ENCODE results near the gene ESPL1. TPM values are rescaled to one million over a fixed set of nuclear protein-coding genes. Genes with fewer than 3 reads are reported as not detected.

The ESPL1 gene
- total RNA-seq, 6 experiments from 2014 or later: 7.0 to 16.1 (median 14.1) TPM

DNA sequence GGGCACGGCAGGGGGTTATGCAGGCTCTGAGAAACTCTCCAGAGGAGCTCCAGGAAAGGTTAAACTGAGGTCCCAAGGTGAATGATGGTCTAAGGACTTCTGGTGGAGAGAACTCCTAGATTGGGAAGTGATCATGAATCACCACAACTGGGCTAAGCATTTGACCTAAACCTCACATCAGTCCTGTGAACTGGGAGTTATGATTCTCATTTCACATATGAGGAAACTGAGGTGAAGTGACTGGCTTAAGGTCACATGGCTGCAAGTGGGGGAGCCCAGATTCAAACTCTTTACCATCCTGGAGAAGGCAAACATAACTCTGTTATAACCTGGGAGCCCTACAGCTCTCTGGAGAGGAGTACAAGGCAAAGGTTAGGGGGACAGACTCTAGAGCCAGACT is 40.3 kb upstream of the ESPL1 start:
- H3K4me3 Mint-ChIP-seq: no peak overlapping the region
- H3K36me3 Mint-ChIP-seq (ENCODE audit: low read depth): no peaks in the 10 kb centered on the region; the same call in 1 of the 2 replicates
- DNase-seq: no peak
- no peak overlapping the region for H3K27ac Mint-ChIP-seq
- TF ChIP-seq, protein P1, sequence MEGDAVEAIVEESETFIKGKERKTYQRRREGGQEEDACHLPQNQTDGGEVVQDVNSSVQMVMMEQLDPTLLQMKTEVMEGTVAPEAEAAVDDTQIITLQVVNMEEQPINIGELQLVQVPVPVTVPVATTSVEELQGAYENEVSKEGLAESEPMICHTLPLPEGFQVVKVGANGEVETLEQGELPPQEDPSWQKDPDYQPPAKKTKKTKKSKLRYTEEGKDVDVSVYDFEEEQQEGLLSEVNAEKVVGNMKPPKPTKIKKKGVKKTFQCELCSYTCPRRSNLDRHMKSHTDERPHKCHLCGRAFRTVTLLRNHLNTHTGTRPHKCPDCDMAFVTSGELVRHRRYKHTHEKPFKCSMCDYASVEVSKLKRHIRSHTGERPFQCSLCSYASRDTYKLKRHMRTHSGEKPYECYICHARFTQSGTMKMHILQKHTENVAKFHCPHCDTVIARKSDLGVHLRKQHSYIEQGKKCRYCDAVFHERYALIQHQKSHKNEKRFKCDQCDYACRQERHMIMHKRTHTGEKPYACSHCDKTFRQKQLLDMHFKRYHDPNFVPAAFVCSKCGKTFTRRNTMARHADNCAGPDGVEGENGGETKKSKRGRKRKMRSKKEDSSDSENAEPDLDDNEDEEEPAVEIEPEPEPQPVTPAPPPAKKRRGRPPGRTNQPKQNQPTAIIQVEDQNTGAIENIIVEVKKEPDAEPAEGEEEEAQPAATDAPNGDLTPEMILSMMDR (IDR thresholded peaks at IDR 0.05): no peak
- no peaks in the 10 kb centered on the region for H3K9me3 Mint-ChIP-seq
- H3K4me1 Mint-ChIP-seq (ENCODE audit: low read depth): peaks cover 63% of the 10 kb centered on the region
- H3K27me3 Mint-ChIP-seq (ENCODE audit: insufficient read depth): peaks cover 1% of the 10 kb centered on the region

- peaks cover 1% of the 10 kb centered on the region for H3K27me3 Mint-ChIP-seq (ENCODE audit: insufficient read depth)
- DNase-seq: no peak
- H3K27ac Mint-ChIP-seq: no peak overlapping the region; the same call in 1 of the 2 replicates
- peaks cover 61% of the 10 kb centered on the region for H3K4me1 Mint-ChIP-seq (ENCODE audit: low read depth)
- no peaks in the 10 kb centered on the region; the same call in 1 of the 2 replicates for H3K36me3 Mint-ChIP-seq (ENCODE audit: low read depth)
- no peak overlapping the region for H3K4me3 Mint-ChIP-seq
- TF ChIP-seq, protein P1 (IDR thresholded peaks at IDR 0.05): no peak
- H3K9me3 Mint-ChIP-seq: no peaks in the 10 kb centered on the region
Measured at GRCh38 chr12:53229454-53229853, 38.6 kb upstream of the ESPL1 start.

GRCh38 chr12:53230108-53230845 is 37.8 kb upstream of the ESPL1 start:
- Mint-ChIP-seq H3K9me3 (no peaks in the 10 kb centered on the region), H3K36me3 (ENCODE audit: low read depth) (no peaks in the 10 kb centered on the region; the same call in 1 of the 2 replicates), H3K4me1 (ENCODE audit: low read depth) (peaks cover 52% of the 10 kb centered on the region), H3K27ac (no peak overlapping the region), H3K27me3 (ENCODE audit: insufficient read depth) (peaks cover 3% of the 10 kb centered on the region), H3K4me3 (peak overlapping the region; percentile 33; the same call in 1 of the 2 replicates)
- TF ChIP-seq, protein P1 (IDR thresholded peaks at IDR 0.05): no peak
- DNase-seq: no peak

- Mint-ChIP-seq H3K27ac (peak overlapping the region; percentile 63), H3K4me3 (peak overlapping the region; percentile 91), H3K4me1 (ENCODE audit: low read depth) (peaks cover 44% of the 10 kb centered on the region), H3K36me3 (ENCODE audit: low read depth) (no peaks in the 10 kb centered on the region; the same call in 1 of the 2 replicates), H3K27me3 (ENCODE audit: insufficient read depth) (peaks cover 6% of the 10 kb centered on the region), H3K9me3 (no peaks in the 10 kb centered on the region)
- TF ChIP-seq, protein P1 (IDR thresholded peaks at IDR 0.05): peak; percentile 26; the same call in 1 of the 2 replicates
- DNase-seq: no peak
Measured at GRCh38 chr12:53231671-53231920, 36.5 kb upstream of the ESPL1 start.

GRCh38 chr12:53231921-53232645 is 36.0 kb upstream of the ESPL1 start, which contains the start of gene RARG:
Gene RARG, minus strand, starts transcription at chr12:53232209. Its CDS starts 4,664 bp downstream, at chr12:53227545.
- H3K9me3 Mint-ChIP-seq: no peaks in the 10 kb centered on the region
- peak; percentile 43 for DNase-seq
- peaks cover 6% of the 10 kb centered on the region for H3K27me3 Mint-ChIP-seq (ENCODE audit: insufficient read depth)
- peak within 1 kb of the TSS; percentile 63 for H3K27ac Mint-ChIP-seq
- H3K36me3 Mint-ChIP-seq (ENCODE audit: low read depth): no peaks in the 10 kb centered on the region; the same call in 1 of the 2 replicates
- TF ChIP-seq, protein P1 (IDR thresholded peaks at IDR 0.05): no peak; the same call in 1 of the 2 replicates
- peaks cover 44% of the 10 kb centered on the region for H3K4me1 Mint-ChIP-seq (ENCODE audit: low read depth)
- peak within 1 kb of the TSS; percentile 91 for H3K4me3 Mint-ChIP-seq

Data from HFFc6 (cell line).